Panc1 (cell line): ENCODE results near the gene FAM177B. TPM values are rescaled to one million over a fixed set of nuclear protein-coding genes. Genes with fewer than 3 reads are reported as not detected.

ENCODE experiments used
- ATAC-seq: fragments of 200-7000 bp; cut with Tn5 transposase; 2 replicates; pipeline ENCODE4 v1.9.1; 2020; ENCODE audit warnings: mild to moderate bottlenecking, moderate library complexity
- Bru-seq: library from RNA; stranded (reverse); fragments of 400-500 nt; gene quantifications from one replicate; lab custom pipeline; 2021; lab: Mats Ljungman, UMichigan
- BruChase-seq, 2 experiments: library from RNA; stranded (reverse); fragments of 400-500 nt; gene quantifications; one replicate each; lab custom pipeline; 2021; lab: Mats Ljungman, UMichigan
- BruUV-seq: library from RNA; stranded (reverse); fragments of 400-500 nt; replicated peaks from 2 replicates; lab custom pipeline; 2021; lab: Mats Ljungman, UMichigan
- CTCF ChIA-PET: fragments of 300-600 bp; sonication (Branson Sonifier 250); formaldehyde crosslinking; loops from one replicate; lab custom pipeline; 2022; ENCODE audit warnings: antibody characterized with exemption; lab: Charles Lee
- POLR2A ChIA-PET: fragments of 300-600 bp; sonication (Branson Sonifier 250); formaldehyde crosslinking; loops from one replicate; lab custom pipeline; 2022; ENCODE audit warnings: antibody characterized with exemption; lab: Charles Lee
- DNase-seq: peaks from one replicate; pipeline ENCODE4 v3.0.0-alpha.2; 2010; ENCODE audit warnings: low read depth, low spot score
- H3K27ac ChIP-seq: 2 replicates; pipeline ENCODE4 v1.5.1; 2011; ENCODE audit warnings: mild to moderate bottlenecking, low read length, inconsistent platforms
- H3K27me3 ChIP-seq: fragments of 200-500 bp; sonication (Bioruptor generic); 2 replicates; pipeline ENCODE4 v1.6.0; 2014; ENCODE audit warnings: low read length, inconsistent platforms; ENCODE audit not compliant: control insufficient read depth, insufficient read depth
- H3K36me3 ChIP-seq: fragments of 200-500 bp; sonication (Bioruptor generic); 2 replicates; pipeline ENCODE4 v1.5.1; 2014; ENCODE audit warnings: inconsistent platforms, mild to moderate bottlenecking, low read length, moderate library complexity; ENCODE audit not compliant: control insufficient read depth, insufficient read depth
- H3K4me1 ChIP-seq: 2 replicates; pipeline ENCODE4 v1.5.1; 2011; ENCODE audit warnings: inconsistent platforms, mild to moderate bottlenecking, low read length, moderate library complexity; ENCODE audit not compliant: control insufficient read depth, insufficient read depth
- H3K4me3 ChIP-seq, 2 experiments: 2 replicates each; pipeline ENCODE4 v1.5.1; 2011 to 2012; ENCODE audit warnings: low read depth in 2 of 2, low read length in 2 of 2, mild to moderate bottlenecking in 2 of 2, inconsistent platforms in 1 of 2, moderate library complexity in 1 of 2
- H3K9me3 ChIP-seq: fragments of 200-500 bp; sonication (Bioruptor generic); 2 replicates; pipeline ENCODE4 v1.5.1; 2014; ENCODE audit warnings: low read depth, mild to moderate bottlenecking, inconsistent platforms, low read length, moderate library complexity; ENCODE audit not compliant: control insufficient read depth, insufficient read depth
- CTCF ChIP-seq: fragments of 450-650 bp; IDR thresholded peaks from 2 replicates; pipeline ENCODE4 v1.5.1; 2017; ENCODE audit warnings: mild to moderate bottlenecking
- POLR2AphosphoS5 ChIP-seq: IDR thresholded peaks from 2 replicates; pipeline ENCODE4 v1.6.1; 2012; ENCODE audit warnings: mild to moderate bottlenecking, low read depth, low read length, moderate library complexity
- REST ChIP-seq, 2 experiments: IDR thresholded peaks; 2 replicates each; pipeline ENCODE4 v1.6.1; 2011 to 2012; ENCODE audit warnings: low read depth in 2 of 2, control low read depth in 1 of 2, low read length in 1 of 2, mild to moderate bottlenecking in 1 of 2, moderate library complexity in 1 of 2; ENCODE audit not compliant: insufficient read depth in 1 of 2
- SIN3A ChIP-seq: IDR thresholded peaks from 2 replicates; pipeline ENCODE4 v1.6.1; 2012; ENCODE audit warnings: low read depth, mild to moderate bottlenecking, low read length, moderate library complexity, borderline replicate concordance; ENCODE audit not compliant: insufficient read depth
- TCF7L2 ChIP-seq: IDR thresholded peaks from 2 replicates; pipeline ENCODE4 v1.6.1; 2011; ENCODE audit warnings: mild to moderate bottlenecking, low read depth, low read length, inconsistent platforms
- in situ Hi-C: cut with HindIII; loops from 2 replicates; pipeline ENCODE4 v1.10.0; 2016; ENCODE audit warnings: low sequenced_read_pairs, low pct_unique_long_range_greater_than_20kb
- intact Hi-C: fragments of 100-400 bp; cut with micrococcal nuclease; formaldehyde crosslinking; loops from one replicate; pipeline ENCODE4 v1.10.0; 2022; ENCODE audit not compliant: unreplicated experiment
- long read RNA-seq: library from polyadenylated mRNA; unstranded; transcript quantifications from one replicate; pipeline ENCODE4 v2.0.0, GENCODE V29; 2021; ENCODE audit not compliant: unreplicated experiment
- polyA plus RNA-seq: library from polyadenylated mRNA; unstranded; fragments of >200 nt; gene quantifications from one replicate; pipeline ENCODE4 v1.2.1, GENCODE V29; 2012; ENCODE audit warnings: missing spikeins; ENCODE audit not compliant: insufficient read length
- total RNA-seq: library from RNA; stranded (reverse); gene quantifications from one replicate; pipeline ENCODE4 v1.2.1, GENCODE V29; 2021; ENCODE audit not compliant: unreplicated experiment

FAM177B gene
- total RNA-seq (not detected), Bru-seq, nascent RNA (percentile 35 among the genes with signal in this experiment), BruChase-seq, experiment 1, labeled RNA remaining after a 2-hour chase (percentile 27 among the genes with signal in this experiment), BruChase-seq, experiment 2, labeled RNA remaining after a 6-hour chase (percentile 28 among the genes with signal in this experiment)
- not detected for polyA plus RNA-seq
- long read RNA-seq = 0 reads

- no peak for ATAC-seq
- Histone ChIP-seq H3K9me3 (no peaks in the 10 kb centered on the region), H3K27me3 (no peaks in the 10 kb centered on the region), H3K4me3 (no peak within 1 kb of the TSS), H3K4me1 (no peaks in the 10 kb centered on the region; the same call in 1 of the 2 replicates), H3K27ac (no peak within 1 kb of the TSS), H3K36me3 (peaks cover 20% of the 10 kb centered on the region)
- CTCF ChIA-PET = no interaction called here
- no peak for DNase-seq
- in situ Hi-C loops (loop anchor here (25.0 kb wide), 1 partner anchor 350 kb away; no protein-coding TSS in a partner anchor), intact Hi-C loops (loop anchor here (5.0 kb wide), 1 partner anchor 345 kb away; no protein-coding TSS in a partner anchor)
- no TSS peak for BruUV-seq
- TF ChIP-seq REST (IDR thresholded peaks at IDR 0.05; ENCODE audit: insufficient read depth in 1 of 2, low read depth in 2 of 2, low read length in 1 of 2) (no peak), SIN3A (no peak), TCF7L2 (no peak), CTCF (no peak), POLR2AphosphoS5 (no peak)
- POLR2A ChIA-PET = no interaction called here
These were observed at the start of gene FAM177B for GRCh38 chr1:222736972-222737371. Gene FAM177B (plus strand): TSS chr1:222737202. CDS start chr1:222746546, 9,344 bp downstream.

- DNase-seq = no peak
- CTCF ChIA-PET = no interaction called here
- H3K4me3 ChIP-seq = no peak overlapping the region
- intact Hi-C loops (no loop called here), in situ Hi-C loops (no loop called here)
- H3K36me3 ChIP-seq = peaks cover 9% of the 10 kb centered on the region
- no peaks in the 10 kb centered on the region for H3K4me1 ChIP-seq
- H3K9me3 ChIP-seq = no peaks in the 10 kb centered on the region
- no peak overlapping the region for H3K27ac ChIP-seq
- H3K27me3 ChIP-seq = no peaks in the 10 kb centered on the region
- BruUV-seq = no TSS peak
- no peak for ATAC-seq
- TF ChIP-seq POLR2AphosphoS5 = no peak
- POLR2A ChIA-PET = no interaction called here
These were observed 46.0 kb upstream of the FAM177B start for GRCh38 chr1:222691016-222691415.

- no peak for DNase-seq
- CTCF ChIA-PET = no interaction called here
- POLR2A ChIA-PET = no interaction called here
- no peaks in the 10 kb centered on the region for H3K9me3 ChIP-seq
- no peak overlapping the region for H3K4me3 ChIP-seq
- no TSS peak for BruUV-seq
- TF ChIP-seq CTCF (no peak), REST (IDR thresholded peaks at IDR 0.05; ENCODE audit: insufficient read depth in 1 of 2, low read depth in 2 of 2, low read length in 1 of 2) (no peak), SIN3A (no peak), TCF7L2 (no peak), POLR2AphosphoS5 (no peak)
- in situ Hi-C loops = no loop called here
- H3K36me3 ChIP-seq = peaks cover 15% of the 10 kb centered on the region
- intact Hi-C loops = no loop called here
- H3K4me1 ChIP-seq = no peaks in the 10 kb centered on the region
- ATAC-seq = no peak
- no peaks in the 10 kb centered on the region for H3K27me3 ChIP-seq
- no peak overlapping the region for H3K27ac ChIP-seq
These were observed 42.1 kb upstream of the FAM177B start for GRCh38 chr1:222694927-222695326.
